Ascending aorta (tissue), 2 donors: ENCODE results near the gene RPL5. TPM values are rescaled to one million over a fixed set of nuclear protein-coding genes. Genes with fewer than 3 reads are reported as not detected.

Source experiments
- DNase-seq, 2 donors: peaks; one replicate each; pipeline ENCODE4 v3.0.0-alpha.2; 2019; ENCODE audit warnings: low spot score in 2 of 2
- H3K27ac ChIP-seq, 2 donors: fragments of 200-600 bp; sonication (generic); one replicate each; pipeline ENCODE4 v1.5.1; 2016 to 2017; ENCODE audit warnings: mild to moderate bottlenecking in 1 of 2
- H3K27me3 ChIP-seq: fragments of 200-600 bp; sonication (generic); one replicate; pipeline ENCODE4 v1.5.1; 2017
- H3K36me3 ChIP-seq, 2 donors: fragments of 200-600 bp; sonication (generic); one replicate each; pipeline ENCODE4 v1.5.1; 2016
- H3K4me1 ChIP-seq, 2 donors: fragments of 200-600 bp; sonication (generic); one replicate each; pipeline ENCODE4 v1.5.1; 2016 to 2017; ENCODE audit warnings: mild to moderate bottlenecking in 1 of 2
- H3K4me3 ChIP-seq, 2 donors: fragments of 200-600 bp; sonication (generic); one replicate each; pipeline ENCODE4 v1.5.1; 2016 to 2017; ENCODE audit warnings: mild to moderate bottlenecking in 1 of 2
- H3K9me3 ChIP-seq, 2 donors: fragments of 200-600 bp; sonication (generic); one replicate each; pipeline ENCODE4 v1.5.1; 2016
- CTCF ChIP-seq, 3 experiments: fragments of 200-600 bp in 2 of 3; fragments of 450-650 bp in 1 of 3; sonication (generic) in 2 of 3; IDR thresholded peaks; one replicate each; pipeline ENCODE4 v1.5.1; 2016 to 2019; ENCODE audit warnings: antibody characterized with exemption in 3 of 3, mild to moderate bottlenecking in 1 of 3, moderate library complexity in 1 of 3
- intact Hi-C: fragments of 100-400 bp; cut with DNase I; formaldehyde crosslinking; loops from one replicate; pipeline ENCODE4 v1.15.1; 2023
- total RNA-seq: library from RNA; depleted of rRNA; stranded (reverse); fragments of >200 nt; gene quantifications from one replicate; pipeline ENCODE4 v1.1.0, GENCODE V29; 2016

The RPL5 gene
- total RNA-seq, 1 donor from 2014 or later = 617 TPM

- Histone ChIP-seq H3K9me3 (no peaks in the 10 kb centered on the region), H3K27ac (no peak overlapping the region), H3K27me3 (no peaks in the 10 kb centered on the region), H3K4me1 (no peaks in the 10 kb centered on the region), H3K4me3 (no peak overlapping the region), H3K36me3 (peaks cover 37 to 47% of the 10 kb centered on the region in 2 donors)
- intact Hi-C loops = no loop called here
- DNase-seq = no peak
- TF ChIP-seq CTCF (IDR thresholded peaks at IDR 0.05) = no peak
These were observed 11.9 kb downstream of the RPL5 start for GRCh38 chr1:92843429-92844352.

GRCh38 chr1:92844439-92844838, 12.6 kb downstream of the RPL5 start:
- intact Hi-C loops = no loop called here
- Histone ChIP-seq H3K9me3 (no peaks in the 10 kb centered on the region), H3K27ac (no peak overlapping the region), H3K4me1 (no peaks in the 10 kb centered on the region), H3K4me3 (no peak overlapping the region), H3K36me3 (peaks cover 39 to 46% of the 10 kb centered on the region in 2 donors), H3K27me3 (no peaks in the 10 kb centered on the region)
- DNase-seq = no peak
- TF ChIP-seq CTCF (IDR thresholded peaks at IDR 0.05) = no peak

- no peak overlapping the region for H3K27ac ChIP-seq
- intact Hi-C loops = no loop called here
- peaks cover 37 to 39% of the 10 kb centered on the region in 2 donors for H3K36me3 ChIP-seq
- no peaks in the 10 kb centered on the region for H3K4me1 ChIP-seq
- DNase-seq = no peak
- TF ChIP-seq CTCF (IDR thresholded peaks at IDR 0.05) = no peak
- no peaks in the 10 kb centered on the region for H3K27me3 ChIP-seq
- no peak overlapping the region for H3K4me3 ChIP-seq
- no peaks in the 10 kb centered on the region for H3K9me3 ChIP-seq
These were observed 14.1 kb downstream of the RPL5 start for GRCh38 chr1:92845908-92846307.

- H3K4me1 ChIP-seq = no peaks in the 10 kb centered on the region
- DNase-seq = no peak
- no peaks in the 10 kb centered on the region for H3K9me3 ChIP-seq
- H3K27me3 ChIP-seq = no peaks in the 10 kb centered on the region
- no peak for TF ChIP-seq CTCF (IDR thresholded peaks at IDR 0.05)
- peaks cover 16 to 17% of the 10 kb centered on the region in 2 donors for H3K36me3 ChIP-seq
- no peak overlapping the region for H3K27ac ChIP-seq
- intact Hi-C loops = no loop called here
- H3K4me3 ChIP-seq = no peak overlapping the region
These were observed 16.4 kb downstream of the RPL5 start for GRCh38 chr1:92848201-92848600.

- no peak for TF ChIP-seq CTCF (IDR thresholded peaks at IDR 0.05)
- DNase-seq = no peak
- no peak overlapping the region for H3K27ac ChIP-seq
- H3K4me3 ChIP-seq = no peak overlapping the region
- H3K36me3 ChIP-seq = peaks cover 4 to 8% of the 10 kb centered on the region in 2 donors
- no peaks in the 10 kb centered on the region for H3K4me1 ChIP-seq
- H3K27me3 ChIP-seq = no peaks in the 10 kb centered on the region
- no peaks in the 10 kb centered on the region for H3K9me3 ChIP-seq
- intact Hi-C loops = no loop called here
These were observed 18.2 kb downstream of the RPL5 start for GRCh38 chr1:92850019-92850418.
